Loucy (cell line): ENCODE data around the gene RNFT1.
"Not testable (repeated sequence)": the region's sequence is repeated elsewhere in the genome, so short reads cannot be mapped to it uniquely, and the experiment has no call there.

Experiments used
- CTCF ChIP-seq: fragments of 200-600 bp; sonication (generic); conservative IDR thresholded peaks from 2 replicates; pipeline ENCODE4 v1.5.1; 2014; ENCODE audit warnings: mild to moderate bottlenecking, antibody characterized with exemption, low read length
- EZH2phosphoT487 ChIP-seq: fragments of 200-600 bp; IDR thresholded peaks from 2 replicates; pipeline ENCODE4 v1.6.1; 2018; ENCODE audit warnings: antibody characterized with exemption, mild to moderate bottlenecking, moderate library complexity, borderline replicate concordance

- not testable (repeated sequence) for TF ChIP-seq CTCF, EZH2phosphoT487
Observed at GRCh38 chr17:59975166-59975565, 10.6 kb upstream of the RNFT1 start.
